Measurements from ENCODE around the gene EARS2. TPM values are rescaled to one million over a fixed set of nuclear protein-coding genes. Genes with fewer than 3 reads are reported as not detected.

Gene EARS2
- total and polyA plus RNA-seq, 9 of the 15 experiments (the other 6 are each of a cell fraction or from before 2014, with no cell fraction given), result 17.6 to 58.6 (median 36.3) TPM

GRCh38 chr16:23504453-23505179, 52.5 kb downstream of the EARS2 start (continued):
- TF ChIP-seq ZHX1 (conservative IDR thresholded peaks at IDR 0.05; ENCODE audit: low read length) (no peak), SRSF1 (IDR thresholded peaks at IDR 0.05; ENCODE audit: low read depth, low read length) (no peak), ZNF23 (CRISPR knock-in tag; IDR thresholded peaks at IDR 0.05) (no peak), ZNF76 (CRISPR knock-in tag; IDR thresholded peaks at IDR 0.05; ENCODE audit: borderline replicate concordance) (no peak), ZNF316 (IDR thresholded peaks at IDR 0.05) (no peak), HNRNPUL1 (IDR thresholded peaks at IDR 0.05; ENCODE audit: low read length) (no peak), SNRNP70 (optimal IDR thresholded peaks at IDR 0.05; ENCODE audit: low read depth, low read length) (no peak), ZNF586 (CRISPR knock-in tag; conservative IDR thresholded peaks at IDR 0.05) (no peak), ZNF707 (CRISPR knock-in tag; conservative IDR thresholded peaks at IDR 0.05) (no peak), ZNF444 (CRISPR knock-in tag; IDR thresholded peaks at IDR 0.05) (no peak), TCF7 (IDR thresholded peaks at IDR 0.05; ENCODE audit: borderline replicate concordance) (no peak), YY1 (IDR thresholded peaks at IDR 0.05; ENCODE audit: borderline replicate concordance in 1 of 3, control insufficient read depth in 1 of 3, extremely low read depth in 1 of 3, insufficient read depth in 3 of 3, insufficient read length in 1 of 3, insufficient replicate concordance in 2 of 3, low read depth in 1 of 3, low read length in 2 of 3) (no peak), SMARCB1 (IDR thresholded peaks at IDR 0.05; ENCODE audit: insufficient read length, low read depth) (no peak), BRCA1 (IDR thresholded peaks at IDR 0.05) (no peak), BRCA1 (CRISPR knock-in tag; IDR thresholded peaks at IDR 0.05) (no peak), ZNF280B (CRISPR knock-in tag; IDR thresholded peaks at IDR 0.05) (no peak), NFE2 (IDR thresholded peaks at IDR 0.05; ENCODE audit: low read depth) (no peak), ZNF134 (CRISPR knock-in tag; conservative IDR thresholded peaks at IDR 0.05) (no peak), ZFX (CRISPR knock-in tag; IDR thresholded peaks at IDR 0.05) (no peak), KDM4B (IDR thresholded peaks at IDR 0.05; ENCODE audit: borderline replicate concordance in 2 of 2, low read depth in 1 of 2) (no peak), ZNF165 (CRISPR knock-in tag; IDR thresholded peaks at IDR 0.05; ENCODE audit: borderline replicate concordance) (no peak), ZNF143 (CRISPR knock-in tag; IDR thresholded peaks at IDR 0.05) (no peak), CREB3L1 (IDR thresholded peaks at IDR 0.05; ENCODE audit: borderline replicate concordance, low read depth) (no peak), COPS2 (conservative IDR thresholded peaks at IDR 0.05) (no peak), ZNF507 (tag; conservative IDR thresholded peaks at IDR 0.05) (no peak)
